GM19452 (cell line): ENCODE measurements around the gene RGS3.

ENCODE experiments used
- ATAC-seq: cut with Tn5 transposase; IDR thresholded peaks from one replicate; pipeline ENCODE4 v1.9.1; 2021; ENCODE audit not compliant: unreplicated experiment

RGS3 gene

DNA sequence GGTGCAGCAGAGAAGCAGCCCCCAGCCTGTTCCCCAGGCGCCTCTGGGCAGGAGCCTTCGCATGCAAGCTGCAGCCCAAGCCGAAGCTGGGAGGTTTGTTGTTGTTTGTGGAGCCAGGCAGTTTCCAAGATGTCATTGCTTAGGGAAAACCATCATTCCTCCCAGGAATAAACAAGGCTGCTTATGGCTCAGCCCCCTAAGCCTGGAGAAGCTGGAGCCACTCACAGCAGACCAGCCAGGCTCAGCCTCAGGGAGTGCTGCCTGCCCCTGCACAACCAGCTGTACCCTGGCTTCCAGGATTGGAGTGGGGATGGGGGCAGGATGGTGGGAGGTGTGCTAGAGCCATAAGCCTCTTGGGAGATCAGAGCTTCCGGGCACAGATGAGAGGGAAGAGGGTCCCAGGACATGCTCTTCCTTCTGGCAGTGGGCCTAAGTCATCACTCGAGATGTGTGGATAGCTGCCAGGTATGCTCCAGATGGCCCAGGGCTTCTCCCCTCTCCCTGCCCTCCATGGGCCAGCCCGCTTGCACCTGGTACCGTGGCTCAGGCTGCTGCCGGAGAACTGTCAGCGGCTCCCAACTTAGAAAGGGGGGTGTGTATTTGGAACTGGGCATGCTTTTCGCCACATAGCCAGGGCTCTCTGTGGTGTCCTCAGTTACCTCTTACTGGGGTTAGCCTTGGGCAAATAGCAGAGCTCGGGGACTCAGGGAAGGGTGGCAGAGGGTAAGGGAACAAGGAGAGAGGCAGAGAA, 105.2 kb downstream of the RGS3 start:
- no peak for ATAC-seq

DNA sequence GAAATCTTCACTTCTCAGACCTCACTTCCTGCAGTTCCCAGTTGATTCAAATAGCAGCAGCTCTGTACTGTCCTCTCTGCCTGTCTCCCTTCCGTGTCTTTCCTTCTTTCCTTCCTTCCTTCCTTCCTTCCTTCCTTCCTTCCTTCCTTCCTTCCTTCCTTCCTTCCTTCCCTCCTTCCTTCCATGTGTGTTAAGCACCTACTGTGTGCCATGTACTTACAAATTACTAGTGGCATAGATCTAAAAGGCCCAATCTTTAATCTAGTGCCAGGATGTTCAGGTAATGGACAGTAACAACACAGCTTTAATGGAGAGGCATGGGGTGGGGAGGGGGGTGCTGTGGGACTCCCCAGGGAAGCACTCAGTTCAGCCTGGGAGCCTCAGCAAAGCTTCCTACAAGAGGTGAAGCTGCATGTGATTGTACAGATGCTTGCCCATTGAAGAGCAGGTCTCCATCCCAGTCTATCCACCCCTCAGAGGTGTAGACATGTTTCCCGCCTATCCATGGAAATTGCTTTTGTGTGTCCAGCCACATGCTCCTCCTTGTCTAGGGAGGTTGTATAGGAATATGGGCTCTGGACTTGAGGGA, 106.0 kb downstream of the RGS3 start:
- no peak for ATAC-seq

DNA sequence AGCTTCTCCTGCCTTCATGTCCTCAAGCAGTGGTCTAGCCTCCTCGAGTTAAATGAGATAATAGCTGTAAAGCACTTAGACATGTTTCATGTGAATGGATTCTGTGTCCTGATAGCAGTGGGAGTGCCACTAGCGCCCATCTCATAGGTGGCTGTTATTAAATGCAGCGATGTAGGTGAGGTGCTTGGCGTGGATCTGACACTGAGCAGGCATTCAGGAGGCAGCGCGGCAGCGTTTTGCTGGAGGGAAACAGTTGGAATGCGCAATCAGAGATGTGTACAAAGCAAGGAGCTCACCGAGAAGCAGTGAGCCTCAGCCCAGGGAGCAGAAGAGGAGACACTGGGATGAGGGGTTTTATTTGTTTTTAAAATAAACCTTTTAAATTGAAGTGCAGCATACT, 106.6 kb downstream of the RGS3 start:
- ATAC-seq: no peak

DNA sequence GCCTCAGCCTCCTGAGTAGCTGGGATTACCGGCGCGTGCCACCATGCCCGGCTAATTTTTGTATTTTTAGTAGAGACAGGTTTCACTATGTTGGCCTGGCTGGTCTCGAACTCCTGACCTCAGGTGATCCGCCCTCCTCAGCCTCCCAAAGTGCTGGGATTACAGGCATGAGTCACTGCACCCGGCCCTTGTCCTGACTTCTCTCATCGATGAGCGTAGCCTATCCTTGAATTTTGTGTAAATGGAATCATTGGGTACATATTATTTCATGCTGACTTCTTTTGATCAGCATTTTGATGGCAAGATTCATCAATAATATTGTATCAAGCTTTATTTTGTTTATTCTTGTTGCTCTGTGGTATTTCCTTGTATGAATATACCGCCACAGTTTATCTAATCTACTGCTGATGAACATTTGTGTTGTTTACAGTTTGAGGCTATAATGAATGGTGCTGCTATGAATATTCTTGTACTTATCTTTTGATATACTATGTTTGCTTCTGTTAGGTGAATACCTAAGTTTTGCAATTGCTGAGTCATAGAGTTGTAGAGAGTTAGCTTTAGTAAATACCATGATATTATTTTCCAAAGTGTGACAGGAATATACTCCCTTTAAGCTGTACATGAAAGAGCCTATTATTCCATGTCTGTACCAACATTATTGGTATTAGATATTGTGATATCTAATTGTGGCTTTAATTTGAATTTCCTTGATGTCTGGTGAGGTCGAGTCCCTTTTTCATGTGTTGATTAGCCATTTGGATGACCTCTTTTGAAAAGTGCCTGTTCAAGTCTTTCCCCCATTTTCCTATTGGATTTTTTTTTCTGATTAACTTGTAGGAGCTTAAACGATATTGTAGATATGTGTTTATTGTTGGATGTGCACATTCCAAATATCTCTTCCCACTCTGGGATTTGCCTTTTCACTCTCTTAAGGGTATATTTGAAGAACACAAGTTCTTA, 107.5 kb downstream of the RGS3 start:
- no peak for ATAC-seq

DNA sequence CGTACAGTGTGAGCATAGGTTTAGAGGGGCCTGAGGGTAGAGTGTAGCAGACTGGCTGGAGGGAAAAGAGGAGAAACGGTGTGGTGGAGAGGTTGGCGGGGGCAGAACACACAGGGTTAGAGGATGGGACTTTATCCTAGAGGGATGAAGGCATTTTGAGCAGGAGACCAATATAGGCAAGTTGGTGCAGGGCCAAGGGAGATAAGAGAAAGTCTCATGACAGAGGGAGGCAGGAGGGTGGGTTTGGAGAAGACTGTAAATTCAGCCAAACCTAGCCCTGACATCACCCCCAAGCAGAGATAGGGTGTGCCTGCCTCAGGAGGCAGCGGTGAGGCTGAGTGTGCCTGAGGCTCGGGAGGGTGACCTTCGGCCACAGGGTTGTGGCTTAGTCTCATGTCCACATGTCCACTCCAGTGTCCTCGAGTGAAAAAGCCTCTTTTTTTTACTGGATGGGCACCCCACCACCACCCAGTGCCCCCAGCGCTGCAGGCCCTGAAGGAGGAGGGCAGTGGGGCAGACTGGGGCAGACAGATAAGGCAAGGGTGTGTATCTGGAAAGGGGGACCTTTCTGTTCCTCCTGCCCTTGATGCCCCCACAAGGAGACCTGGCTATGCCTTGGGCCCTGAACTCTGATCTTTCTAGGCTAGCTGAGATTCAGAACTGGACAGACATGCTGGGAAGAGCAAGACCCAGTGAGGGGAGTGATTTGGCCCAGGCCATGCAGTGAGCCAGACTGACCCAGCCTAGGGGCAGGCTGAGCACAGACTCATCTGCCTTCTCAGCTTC, 108.7 kb downstream of the RGS3 start:
- ATAC-seq: no peak

DNA sequence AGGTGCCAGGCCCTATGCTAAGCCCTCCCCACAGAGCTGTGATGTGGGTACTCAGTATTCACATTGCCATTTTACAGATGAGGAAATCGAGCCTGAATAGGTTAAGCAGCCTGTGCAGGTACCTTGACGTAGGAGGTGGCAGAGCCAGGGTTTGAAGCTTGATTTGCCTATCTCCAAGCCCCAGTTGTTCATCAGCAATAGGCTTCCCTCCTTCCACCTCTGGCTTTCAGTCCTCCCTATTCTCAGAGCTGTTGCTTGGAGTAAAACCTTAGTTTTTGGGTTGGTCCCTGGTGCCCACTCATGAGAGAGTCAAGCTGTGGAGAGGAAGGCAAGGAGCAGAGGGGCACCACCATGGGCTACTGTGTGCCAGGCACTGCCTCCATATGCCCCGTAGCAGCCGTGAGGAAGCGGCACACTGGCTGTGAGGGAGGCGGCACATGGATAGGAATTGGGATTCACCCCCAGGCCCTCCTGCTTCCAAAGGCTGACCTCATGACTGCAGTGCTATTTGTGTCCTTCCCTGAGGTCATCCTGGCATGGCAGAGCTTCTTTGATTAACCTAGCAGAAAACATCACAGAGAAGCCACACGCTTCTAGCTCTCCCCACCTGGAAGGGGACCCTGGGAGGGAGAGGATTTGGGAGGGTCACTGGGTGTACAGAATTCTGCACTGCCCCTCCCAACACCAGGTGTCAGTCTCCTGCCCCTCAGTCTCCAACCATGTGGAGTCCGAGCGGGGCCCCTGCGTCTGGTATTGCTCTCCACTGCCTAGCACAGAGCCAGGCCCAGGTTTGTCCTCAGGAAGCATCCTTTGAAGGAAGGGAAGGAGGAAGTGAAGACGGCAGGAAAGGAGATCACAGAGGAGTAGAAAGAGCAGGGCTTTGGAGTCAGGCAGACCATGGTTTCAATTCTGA, 109.8 kb downstream of the RGS3 start:
- ATAC-seq: no peak

DNA sequence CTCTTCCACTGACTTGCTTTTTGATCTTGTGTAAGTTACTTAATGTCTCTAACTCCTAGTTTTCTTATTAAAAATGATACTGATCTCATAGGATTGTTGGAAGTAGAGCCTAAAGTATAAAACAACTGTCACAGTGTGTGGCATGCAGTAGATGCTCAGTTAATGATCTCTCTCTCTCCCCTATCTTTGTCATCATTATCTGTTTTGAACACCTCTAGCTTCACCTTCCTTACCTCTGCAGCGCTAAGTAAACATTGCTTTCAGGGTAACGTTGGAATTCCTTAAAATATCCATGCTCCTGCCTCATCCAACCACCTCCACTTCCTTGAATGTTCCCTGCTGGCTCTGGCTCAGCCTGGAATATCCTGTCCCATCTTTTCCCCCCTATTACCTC, 110.4 kb downstream of the RGS3 start:
- no peak for ATAC-seq

DNA sequence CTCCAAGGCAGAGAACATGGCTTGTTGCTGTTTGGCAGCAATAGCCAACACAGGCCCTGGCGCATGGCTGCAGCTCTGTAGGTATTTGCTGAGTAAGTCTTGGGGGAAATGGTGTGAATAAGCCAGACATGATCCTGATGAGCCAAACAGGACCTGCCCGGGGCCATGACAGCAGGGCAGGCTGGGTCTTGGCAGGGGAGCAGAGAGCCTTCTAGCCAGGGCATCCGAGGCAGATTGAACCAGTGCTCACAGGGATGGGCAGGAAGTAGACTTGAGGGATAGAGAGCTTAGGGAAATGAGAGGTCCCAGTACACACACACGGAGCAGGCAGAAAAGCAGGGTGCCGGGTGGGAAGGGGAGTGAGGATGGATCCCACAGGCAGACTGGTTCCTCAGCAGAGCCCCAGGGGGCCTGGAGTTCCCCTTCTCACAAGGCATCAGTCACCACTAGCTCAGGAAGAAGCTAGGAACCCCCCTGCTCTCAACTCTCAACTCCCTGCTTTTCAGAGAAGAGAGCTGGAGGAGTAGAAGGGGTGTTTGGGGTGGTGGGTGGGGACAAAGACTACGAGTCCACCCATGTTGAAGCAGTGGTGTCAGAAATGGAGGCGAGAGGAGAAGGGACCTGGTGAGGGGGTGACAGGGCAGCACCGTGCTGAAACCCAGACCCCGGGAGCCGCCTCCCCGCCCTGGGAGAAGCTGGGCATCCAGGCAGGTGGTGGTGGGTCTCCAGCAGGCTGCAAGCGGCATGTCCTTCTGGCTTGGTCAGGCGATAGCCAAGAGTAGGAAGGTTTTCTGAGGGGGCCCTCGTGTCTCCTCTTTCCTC, 111.1 kb downstream of the RGS3 start:
- no peak for ATAC-seq

DNA sequence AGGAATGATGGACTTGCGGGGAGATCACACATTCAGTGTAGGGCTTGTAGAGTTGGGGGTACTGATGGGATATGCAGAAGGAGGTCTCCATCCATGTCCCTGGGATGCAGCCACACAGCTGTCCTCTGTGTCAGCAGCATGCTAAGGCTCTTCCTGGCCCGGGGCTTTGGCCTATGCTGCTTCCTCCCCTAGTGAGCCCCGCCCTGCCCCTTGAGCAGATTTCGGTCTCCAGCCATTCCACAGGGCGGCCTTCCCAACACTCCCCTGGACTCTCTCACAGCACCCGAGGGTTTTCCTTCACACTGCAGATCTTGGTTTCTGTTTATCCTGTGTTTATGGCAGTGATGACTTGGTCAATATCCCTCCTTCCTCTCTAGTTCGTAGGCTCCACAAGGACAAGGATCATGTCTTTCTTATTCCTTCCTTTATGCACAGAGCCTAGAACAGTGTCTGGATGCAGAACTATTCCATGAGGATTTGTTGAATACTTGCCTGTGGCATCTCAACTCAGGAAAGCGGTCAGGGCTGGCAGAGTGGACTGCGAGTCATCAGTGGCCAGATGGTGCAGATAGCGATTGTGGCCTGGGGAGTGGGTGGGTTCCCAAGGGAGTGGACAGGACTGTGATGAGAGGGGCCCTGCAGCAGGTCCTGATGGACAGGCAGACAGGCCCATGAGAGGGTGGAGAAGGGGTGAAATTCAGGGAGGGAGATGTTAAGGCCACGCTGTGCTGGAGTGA, 114.2 kb downstream of the RGS3 start:
- no peak for ATAC-seq

DNA sequence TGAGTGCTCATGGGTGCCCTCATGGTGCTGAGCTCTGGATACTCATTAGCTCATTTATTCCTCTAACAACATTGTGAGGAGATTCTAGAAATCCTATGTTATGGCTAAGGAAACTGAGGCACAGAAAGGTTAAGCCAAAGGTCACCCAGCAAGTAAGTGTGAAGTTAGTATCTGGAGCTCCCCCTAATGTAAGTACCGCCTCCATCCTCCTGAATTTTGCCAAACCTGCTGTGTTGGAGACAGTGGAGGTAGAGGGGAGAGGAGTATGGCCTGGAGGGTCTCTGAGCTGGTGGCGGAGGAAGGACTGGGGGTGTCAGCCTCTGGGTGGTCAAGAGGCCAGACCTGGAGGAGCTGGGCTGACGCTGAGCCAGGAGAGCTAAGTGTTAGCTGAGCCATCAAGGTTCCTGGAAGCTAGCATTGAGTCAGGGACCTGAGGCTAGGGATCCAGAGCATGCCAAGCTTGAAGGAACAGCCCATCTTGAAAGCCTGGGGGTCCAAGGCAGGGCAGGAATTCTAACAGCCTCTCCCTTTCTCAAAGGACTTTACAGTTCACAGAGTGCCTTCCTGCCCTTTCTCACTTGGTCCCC, 114.8 kb downstream of the RGS3 start:
- peak; percentile 0 for ATAC-seq

DNA sequence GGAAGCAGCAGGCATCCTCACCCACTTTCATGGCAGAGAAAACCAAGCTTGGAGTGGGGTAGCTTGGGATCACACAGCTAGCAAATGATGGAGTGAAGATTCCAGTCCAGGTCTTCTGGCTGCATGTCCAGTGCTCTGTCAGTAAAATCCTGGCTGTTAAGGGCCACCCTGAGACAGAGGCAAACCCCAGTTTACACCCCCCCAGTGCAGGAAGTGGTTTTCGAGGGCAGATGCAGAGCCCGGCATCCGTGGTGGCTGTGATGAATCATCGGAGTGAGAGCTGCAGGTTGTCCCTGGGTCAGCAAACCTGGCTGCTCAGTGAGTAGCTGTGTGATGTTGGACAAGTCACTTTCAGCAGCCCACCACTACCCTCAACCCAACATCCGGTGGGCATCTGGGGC, 115.4 kb downstream of the RGS3 start:
- ATAC-seq: peak; percentile 59

DNA sequence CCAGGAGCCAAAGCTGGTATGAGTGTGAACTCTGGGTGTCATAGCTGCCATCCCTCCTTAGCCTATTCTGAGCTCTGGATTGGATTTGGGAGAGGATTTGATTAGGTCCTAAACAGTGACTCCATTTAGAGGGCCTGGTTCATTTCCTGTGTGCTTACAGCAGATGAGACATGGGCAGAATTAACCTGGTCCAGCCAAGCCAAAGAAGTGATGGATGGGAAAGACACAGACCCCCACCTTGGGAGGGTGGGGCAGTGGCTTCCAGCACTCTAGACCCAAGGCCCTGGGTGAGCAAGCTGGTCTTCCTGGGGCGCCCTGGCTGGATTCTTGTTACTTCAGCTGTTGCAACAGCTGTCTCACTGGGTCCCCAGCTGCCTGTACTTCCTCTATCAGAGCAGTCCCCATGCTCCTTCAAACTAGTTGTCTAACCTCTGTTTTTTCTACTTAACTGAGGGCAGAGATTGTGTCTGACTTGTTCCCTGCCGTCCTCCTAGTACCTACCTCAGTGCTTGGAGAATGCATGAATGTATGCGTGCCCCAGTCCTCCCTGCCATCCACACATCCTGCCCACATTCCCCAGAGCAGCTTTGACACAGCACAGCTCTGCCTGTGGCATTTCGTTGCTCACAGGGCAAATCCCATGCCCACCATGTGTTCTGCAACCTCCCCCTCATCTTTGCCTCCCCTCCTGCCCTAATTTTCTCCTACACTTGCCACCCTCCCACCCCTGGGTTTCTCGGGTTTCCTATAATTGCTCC, 115.9 kb downstream of the RGS3 start:
- peak; percentile 19 for ATAC-seq

DNA sequence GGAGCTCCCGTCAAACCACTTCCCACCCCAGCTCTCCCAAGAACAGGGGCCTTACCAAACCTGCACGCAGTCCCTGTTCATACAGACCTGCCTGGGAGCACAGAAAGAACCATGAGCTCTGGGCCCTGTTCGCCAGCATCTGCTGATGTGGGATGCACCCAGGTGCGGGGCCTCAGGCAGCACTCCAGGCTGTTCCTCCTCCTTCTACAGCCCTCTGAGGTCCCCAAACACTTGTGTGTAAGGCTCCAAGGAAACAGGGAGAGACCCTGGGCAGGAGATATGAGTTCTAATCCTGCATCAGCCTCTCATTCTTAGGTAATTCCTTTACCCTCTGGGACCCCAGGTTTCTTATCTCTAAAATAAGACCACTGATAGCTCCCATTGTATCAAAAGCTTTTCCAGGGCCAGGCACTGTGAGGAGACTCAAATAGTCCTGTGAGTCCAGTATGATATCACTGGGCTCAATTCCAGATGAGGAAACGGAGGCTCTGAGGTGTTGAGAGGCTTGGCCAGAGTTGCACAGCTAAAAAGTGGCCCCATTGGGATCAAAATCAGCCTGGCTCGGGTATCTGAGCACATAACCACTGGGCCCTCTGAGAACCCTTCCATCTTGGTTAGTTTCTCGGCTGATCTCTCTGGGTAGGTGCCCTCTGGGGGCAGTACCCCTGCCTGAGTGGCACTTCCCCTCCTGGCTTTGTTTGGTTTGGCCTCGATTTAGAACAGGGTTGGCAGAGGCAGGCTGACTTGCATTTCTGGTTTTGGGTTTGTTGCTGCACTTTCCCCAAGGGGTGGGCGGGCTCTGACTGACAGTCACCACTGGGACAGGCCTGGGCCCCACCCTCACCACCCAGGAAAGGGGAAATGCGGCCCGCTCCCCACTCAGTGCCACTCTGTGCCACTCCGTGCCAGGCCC, 116.8 kb downstream of the RGS3 start:
- ATAC-seq: no peak

DNA sequence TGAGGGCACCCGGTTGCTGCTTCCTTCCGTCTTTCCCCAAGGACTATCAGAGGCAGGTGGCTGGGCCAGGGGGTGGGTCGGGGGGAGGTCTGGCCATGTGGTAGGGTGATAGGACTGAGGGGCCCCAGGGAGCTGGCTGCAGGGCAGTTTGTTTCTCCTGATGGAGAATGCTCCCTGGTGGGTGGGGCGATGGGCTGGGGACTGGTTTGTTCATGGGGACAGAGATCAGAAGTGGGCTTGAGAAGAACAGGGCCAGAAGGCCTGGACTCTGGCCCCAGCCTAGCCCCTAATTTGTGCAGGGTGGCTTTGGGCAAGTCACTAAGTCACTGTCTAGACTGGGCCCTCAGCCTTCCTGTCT, 117.4 kb downstream of the RGS3 start:
- no peak for ATAC-seq

DNA sequence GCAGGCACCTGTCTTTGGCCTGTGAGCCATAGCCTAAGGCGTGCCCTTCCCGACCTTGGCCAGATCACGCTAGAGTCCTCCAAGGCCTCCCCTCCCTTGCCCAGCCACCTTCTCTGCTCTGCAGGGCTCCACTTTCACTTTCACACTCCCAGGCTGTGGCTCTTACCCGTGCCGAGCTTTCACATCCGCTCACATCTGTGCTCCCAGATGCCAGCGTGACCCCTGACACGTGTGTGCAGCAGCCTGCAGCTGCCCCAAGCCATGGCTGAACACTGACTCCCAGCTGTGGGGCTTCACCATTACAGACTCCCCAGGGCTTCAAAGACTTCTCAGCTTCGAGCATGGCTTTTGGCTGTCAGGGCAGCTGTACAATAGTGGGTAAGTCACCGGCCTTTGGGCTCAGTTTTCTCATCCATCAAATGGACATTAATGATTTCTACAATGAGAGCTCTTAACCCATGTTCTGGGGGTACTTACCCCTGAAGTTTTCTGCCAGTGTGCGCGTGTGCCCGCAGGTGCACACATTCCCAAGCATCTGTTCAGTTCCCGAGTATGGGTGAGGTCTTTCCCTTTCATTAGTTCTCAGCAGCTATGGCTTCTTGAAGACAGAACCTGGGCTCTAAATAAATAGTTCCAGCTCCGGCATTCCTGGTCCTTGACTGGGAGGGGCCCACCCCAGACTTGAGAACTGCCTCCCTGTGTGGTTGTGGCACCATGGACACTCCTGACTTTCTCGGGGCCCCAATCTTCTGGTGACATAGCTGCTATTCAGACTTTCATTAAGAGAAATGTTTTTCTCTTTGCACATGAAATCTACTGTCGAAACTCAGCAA, 118.6 kb downstream of the RGS3 start:
- peak; percentile 83 for ATAC-seq
